GM18519 (cell line): ENCODE data around the gene PCGF5.
"Not testable (repeated sequence)": the region's sequence is repeated elsewhere in the genome, so short reads cannot be mapped to it uniquely, and the experiment has no call there.

ENCODE experiments used
- ATAC-seq: cut with Tn5 transposase; IDR thresholded peaks from one replicate; pipeline ENCODE4 v1.9.1; 2021; ENCODE audit warnings: mild to moderate bottlenecking, moderate library complexity; ENCODE audit not compliant: unreplicated experiment, low FRiP score

Gene PCGF5

GRCh38 chr10:91271886-91272285, 51.4 kb downstream of the PCGF5 start:
- ATAC-seq: no peak

DNA sequence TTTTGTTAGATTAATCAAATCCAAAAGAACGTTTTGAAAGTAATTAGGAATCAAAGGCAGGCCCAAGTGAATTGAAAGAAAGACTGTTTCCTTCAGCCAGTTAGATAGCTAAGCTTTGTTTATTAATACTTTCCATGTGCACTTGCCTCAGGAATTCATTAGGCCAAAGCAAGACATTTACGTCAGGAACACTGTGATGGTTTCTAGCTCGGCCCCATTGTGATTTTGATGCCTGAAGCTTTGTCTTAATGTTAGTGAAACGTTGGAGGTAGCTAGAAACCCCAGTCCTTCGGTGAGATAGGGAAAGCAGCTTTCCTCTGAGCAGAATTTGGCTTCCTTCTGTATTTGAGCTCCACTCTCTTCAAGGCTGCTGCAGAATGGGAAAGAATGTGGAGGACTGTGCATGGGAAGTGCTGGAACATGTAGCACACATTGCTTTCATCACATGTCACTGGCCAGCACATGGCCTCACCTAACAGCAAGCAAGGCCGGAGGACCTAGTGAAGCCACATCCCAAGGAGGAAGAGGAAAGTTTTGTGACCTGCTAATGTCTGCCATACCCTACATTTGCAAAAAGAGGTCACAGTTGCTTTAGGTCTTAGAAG, 64.1 kb downstream of the PCGF5 start:
- no peak for ATAC-seq

GRCh38 chr10:91286572-91286971, 66.1 kb downstream of the PCGF5 start:
- no peak for ATAC-seq

DNA sequence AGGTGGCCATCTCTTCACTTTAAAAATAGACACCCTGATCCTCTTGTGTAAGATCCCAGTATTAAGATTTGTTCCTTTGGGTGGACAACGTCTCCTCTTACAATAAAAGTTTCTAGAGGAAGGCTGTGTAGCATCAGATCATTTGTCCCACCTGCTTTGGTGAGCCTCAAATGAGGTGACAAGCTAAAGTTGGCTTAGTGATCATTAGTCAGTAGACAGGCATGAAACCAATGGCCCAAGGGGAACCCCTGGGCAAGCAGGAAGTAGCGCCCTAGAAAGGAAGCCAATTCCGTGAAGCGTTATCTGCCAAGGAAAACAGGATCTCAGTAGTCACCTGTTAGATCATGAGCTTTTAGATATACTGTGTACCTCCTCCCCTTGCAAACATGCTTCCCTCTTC, 66.8 kb downstream of the PCGF5 start:
- no peak for ATAC-seq

DNA sequence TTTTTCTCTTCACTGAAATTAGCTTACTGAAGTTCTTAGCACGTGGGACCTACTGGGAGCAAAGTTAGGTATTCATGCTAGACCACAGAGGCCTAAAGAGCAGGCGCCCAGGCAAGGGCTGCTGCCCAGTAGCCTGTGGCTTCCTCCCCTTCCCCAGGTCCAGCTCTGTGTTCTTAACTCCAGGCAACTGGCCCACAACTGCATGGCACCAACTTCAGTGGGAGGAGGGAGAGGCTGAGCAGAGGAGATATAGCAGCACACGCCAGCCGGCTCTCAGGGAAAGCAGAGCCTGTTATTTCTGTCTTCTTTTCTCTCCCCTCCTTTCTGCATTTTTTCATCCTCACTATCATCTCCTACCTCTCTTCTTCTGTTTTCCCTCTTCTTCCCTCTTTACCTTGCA, 67.4 kb downstream of the PCGF5 start:
- no peak for ATAC-seq

DNA sequence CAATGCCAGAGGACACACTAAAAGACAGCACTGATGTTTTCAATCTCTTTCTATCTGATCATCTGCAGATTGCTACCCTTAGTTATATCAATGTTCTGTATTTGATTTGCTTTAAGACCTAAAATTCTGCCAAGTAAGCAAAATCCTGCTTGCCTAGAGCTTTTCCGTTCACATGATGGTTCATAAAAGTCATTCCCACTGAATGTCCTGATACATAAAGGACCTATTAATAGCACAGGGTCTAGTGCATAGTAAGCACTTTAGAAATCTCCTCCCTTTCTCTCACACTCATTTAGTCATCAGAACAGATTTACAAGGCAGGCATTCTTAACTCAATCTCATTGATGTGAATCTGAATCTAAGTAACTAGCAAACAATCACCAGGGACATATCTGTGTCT, 68.8 kb downstream of the PCGF5 start:
- ATAC-seq: no peak

DNA sequence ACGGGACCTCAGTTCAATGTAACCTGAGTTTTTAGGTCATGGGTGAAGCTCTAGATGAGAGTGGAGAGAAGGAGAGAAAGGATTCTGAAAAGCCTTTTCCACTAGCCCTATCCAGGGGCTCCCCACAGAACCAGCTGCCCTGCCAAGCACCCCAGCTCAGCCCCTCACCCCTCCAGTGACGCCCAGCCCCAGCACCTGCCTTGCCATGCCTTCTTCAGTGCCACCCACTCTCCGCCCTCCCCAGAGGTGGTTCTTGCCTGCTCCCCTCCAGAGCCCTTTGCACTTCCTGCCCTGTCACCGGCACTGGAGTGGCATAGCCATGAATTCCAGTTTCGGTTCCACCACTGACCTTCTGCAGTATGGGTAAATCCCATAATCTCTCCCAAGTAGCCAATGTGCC, 70.1 kb downstream of the PCGF5 start:
- no peak for ATAC-seq

- ATAC-seq: no peak
These were observed 73.9 kb downstream of the PCGF5 start for GRCh38 chr10:91294134-91294906.

GRCh38 chr10:91295346-91295745, 74.9 kb downstream of the PCGF5 start:
- ATAC-seq: no peak

DNA sequence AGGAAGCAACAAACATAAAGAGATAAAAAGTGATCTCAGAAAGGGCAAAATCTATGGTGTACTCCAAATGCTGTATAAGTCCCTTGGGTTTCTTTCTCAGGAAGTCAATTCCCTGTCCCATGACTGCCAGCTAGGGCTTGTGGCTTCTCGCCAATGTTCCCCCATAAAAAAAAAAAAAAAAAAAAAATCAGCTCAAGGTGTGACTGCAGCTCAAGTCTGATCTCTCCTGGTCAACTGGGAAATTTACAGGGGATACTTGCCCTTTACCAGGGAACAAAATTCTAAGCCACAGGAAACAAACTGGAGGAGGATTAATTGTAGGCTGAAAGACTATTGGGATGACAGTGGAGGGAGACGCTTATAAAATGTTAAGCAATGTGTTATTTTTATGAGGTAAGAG, 76.0 kb downstream of the PCGF5 start:
- no peak for ATAC-seq

- peak; percentile 74 for ATAC-seq
These were observed 77.9 kb downstream of the PCGF5 start for GRCh38 chr10:91298224-91298871.

DNA sequence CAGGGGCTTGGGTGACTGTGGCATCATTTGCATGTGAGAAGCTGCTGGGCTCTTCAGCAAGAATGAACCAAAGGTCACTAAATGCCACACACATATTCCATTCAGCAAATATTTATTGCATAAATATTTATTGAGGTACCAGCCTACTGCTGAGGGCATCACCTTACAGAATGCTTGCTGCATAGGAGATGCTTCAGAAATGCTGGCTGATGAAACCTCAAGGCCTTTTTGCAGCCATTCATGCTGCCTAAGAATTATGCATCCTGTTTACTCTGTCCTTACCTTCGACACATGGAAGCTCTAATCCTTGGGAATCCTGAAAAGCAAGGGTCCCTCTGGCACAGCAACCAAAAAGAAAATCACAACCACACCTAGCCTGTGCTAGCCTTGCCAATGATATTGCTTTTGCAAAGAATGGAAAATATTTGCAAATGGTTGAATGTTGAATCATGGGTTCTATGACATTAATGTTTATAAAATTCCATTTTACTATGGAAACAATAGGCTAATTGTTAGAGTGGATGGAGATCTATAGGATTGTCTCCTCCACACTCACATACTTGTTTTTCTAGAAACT, 79.6 kb downstream of the PCGF5 start:
- no peak for ATAC-seq

DNA sequence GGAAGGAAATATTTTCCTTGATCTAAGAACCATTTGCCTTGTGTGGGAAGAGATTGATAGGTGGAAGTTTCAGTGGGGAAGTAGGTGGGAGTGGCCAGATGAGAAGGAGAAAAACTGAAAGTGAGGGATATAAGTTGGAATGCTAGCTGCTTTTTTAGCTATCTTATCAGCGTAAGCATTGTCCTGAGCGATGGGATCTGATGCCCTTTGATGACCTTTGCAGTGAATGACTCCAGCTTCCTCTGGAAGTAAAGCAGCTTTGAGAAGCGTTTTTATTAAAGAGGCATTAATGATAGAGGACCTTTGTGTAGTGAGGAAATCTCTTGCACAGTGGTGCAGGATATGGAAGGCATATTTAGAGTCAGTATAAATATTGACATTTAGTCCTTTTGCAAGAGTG, 82.5 kb downstream of the PCGF5 start:
- not testable (repeated sequence) for ATAC-seq

DNA sequence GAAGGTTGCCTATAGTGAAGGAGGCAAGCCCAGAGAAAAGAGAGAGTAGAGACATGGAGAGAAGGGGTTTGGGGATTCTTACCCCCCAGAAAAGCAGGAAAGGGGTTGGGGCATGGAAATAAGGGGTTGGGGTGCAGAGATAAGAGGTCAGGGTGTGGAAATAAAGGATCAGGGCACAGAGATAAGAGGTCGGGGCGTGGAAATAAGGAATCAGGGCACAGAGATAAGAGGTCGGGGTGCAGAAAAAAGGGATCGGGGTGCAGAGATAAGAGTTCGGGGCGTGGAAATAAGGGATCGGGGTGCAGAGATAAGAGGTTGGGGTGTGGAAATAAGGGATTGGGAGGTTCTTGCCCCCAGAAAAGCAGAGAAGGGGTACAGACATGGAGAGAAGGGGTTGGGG, 85.5 kb downstream of the PCGF5 start:
- ATAC-seq: not testable (repeated sequence)

DNA sequence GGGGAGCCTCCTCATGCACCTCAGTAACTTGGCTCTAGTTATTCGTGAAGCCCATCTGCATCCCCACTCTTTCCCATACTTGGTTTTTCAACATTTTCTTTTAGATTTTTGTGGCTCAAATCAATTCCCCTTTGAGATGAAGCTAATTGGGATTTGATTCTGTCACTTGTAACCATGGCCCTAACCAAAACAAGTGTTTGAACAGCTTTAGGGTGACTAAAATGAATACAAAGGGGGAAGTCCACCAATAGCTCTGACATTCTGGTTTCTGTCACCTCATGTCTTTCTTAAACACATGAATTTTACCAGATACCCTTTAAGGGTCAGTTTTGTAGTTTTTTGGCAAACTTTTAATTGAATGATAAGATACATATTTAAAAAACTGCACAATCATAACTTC, 87.0 kb downstream of the PCGF5 start:
- no peak for ATAC-seq

GRCh38 chr10:91309711-91310110, 89.2 kb downstream of the PCGF5 start:
- no peak for ATAC-seq

DNA sequence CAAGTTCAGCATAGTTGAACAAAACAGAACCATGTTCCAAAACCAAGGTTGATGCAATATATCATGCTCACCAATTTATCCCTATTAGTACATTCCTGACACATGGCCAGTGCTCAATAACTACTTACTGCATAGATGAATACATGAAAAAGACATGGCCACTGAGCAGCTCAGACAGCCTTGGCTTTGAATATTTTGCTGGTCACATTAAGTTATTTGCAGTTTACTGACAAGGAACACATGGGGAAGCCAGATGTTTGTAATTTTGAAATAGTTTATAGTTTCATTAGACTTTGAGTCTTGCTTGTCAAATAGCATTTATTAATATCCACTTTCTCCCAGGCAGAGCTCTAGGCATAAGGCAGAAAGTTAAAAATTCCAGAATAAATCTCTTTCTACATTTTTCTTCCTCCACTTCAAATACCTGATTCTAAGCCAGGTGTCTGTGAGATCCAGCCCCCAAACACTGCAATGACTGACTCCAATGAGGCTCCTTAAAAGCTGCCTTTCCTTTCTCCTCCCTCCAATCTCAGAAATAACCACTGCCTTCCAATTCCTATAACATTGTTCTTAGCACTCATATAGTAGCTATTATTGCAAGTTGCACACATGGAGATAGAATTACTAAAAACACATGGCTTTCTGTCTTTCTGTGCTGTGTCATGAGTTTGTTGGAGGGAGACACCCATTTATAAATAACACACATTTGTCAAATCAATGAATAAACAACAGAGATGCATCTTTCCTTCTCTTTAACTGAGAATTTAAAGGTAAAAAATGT, 91.3 kb downstream of the PCGF5 start:
- ATAC-seq: no peak

GRCh38 chr10:91312382-91312733, 91.9 kb downstream of the PCGF5 start:
- ATAC-seq: no peak

DNA sequence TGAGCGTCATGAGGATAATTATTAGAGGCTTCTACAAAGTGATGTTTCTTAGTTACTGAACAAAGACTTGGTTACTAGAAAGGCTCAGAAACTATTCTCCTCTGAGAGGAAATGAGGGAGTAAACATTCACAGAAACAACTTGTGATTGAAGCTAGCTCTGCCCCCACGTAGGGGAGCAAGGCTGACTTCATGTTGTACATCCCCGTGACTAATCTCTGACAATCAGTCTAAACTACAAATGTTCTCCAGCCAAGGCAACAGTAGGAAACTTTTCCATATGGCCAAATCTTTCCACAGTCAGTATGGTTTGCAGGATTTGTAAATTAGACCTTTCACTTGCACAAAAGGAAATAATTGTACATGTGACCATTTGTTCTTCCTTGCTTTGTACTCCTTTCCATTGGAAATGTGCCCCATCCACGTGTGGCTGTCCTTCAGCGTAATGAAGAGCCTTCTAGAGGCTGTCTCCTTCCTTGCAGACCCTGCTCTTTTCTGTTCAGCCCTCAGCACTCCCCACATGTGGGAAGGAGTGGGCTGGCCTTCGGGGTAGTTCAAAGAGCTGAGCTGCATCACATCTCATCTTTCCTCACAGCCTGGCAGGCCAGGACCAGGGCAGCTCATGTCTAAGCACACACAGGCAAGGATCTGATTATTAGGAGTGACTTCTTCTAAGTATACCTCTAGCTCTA, 93.5 kb downstream of the PCGF5 start:
- no peak for ATAC-seq

GRCh38 chr10:91316486-91316885, 96.0 kb downstream of the PCGF5 start:
- no peak for ATAC-seq
